ENCODE measurements around the gene SRRM4. TPM values are rescaled to one million over a fixed set of nuclear protein-coding genes. Genes with fewer than 3 reads are reported as not detected.

The SRRM4 gene
- total RNA-seq, 2 donors from 2014 or later, result 0.27 TPM; not detected in 1

DNA sequence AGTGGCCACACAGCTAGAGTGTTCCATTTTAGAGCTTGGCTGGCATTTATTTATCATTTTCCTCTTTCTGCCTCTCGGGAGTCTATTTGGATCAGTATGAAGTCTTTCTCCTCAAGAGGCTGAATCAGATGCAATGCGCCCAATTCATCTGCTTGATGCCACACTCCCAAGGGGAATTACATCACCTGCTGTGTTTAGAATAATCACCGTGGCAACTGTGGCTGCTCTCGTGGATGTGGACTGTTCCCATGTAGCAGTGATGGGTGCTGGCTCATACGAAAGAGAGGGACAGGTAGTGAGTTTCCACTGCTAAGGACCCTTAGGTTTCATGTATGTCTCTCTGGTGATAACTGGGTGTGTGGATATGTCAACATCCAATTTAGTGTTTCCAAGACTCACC is 70.7 kb downstream of the SRRM4 start:
- Histone ChIP-seq H3K36me3 (no peaks in the 10 kb centered on the region), H3K27me3 (no peaks in the 10 kb centered on the region), H3K9ac (ENCODE audit: low read depth in 2 of 2, low read length in 2 of 2) (no peak overlapping the region), H3K4me3 (no peak overlapping the region), H3K27ac (no peak overlapping the region), H3K9me3 (no peaks in the 10 kb centered on the region), H3K4me1 (no peaks in the 10 kb centered on the region)
- no peak for DNase-seq
- TF ChIP-seq, protein P1, sequence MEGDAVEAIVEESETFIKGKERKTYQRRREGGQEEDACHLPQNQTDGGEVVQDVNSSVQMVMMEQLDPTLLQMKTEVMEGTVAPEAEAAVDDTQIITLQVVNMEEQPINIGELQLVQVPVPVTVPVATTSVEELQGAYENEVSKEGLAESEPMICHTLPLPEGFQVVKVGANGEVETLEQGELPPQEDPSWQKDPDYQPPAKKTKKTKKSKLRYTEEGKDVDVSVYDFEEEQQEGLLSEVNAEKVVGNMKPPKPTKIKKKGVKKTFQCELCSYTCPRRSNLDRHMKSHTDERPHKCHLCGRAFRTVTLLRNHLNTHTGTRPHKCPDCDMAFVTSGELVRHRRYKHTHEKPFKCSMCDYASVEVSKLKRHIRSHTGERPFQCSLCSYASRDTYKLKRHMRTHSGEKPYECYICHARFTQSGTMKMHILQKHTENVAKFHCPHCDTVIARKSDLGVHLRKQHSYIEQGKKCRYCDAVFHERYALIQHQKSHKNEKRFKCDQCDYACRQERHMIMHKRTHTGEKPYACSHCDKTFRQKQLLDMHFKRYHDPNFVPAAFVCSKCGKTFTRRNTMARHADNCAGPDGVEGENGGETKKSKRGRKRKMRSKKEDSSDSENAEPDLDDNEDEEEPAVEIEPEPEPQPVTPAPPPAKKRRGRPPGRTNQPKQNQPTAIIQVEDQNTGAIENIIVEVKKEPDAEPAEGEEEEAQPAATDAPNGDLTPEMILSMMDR (IDR thresholded peaks at IDR 0.05), result no peak
- intact Hi-C loops (cut with DNase I), result no loop called here

DNA sequence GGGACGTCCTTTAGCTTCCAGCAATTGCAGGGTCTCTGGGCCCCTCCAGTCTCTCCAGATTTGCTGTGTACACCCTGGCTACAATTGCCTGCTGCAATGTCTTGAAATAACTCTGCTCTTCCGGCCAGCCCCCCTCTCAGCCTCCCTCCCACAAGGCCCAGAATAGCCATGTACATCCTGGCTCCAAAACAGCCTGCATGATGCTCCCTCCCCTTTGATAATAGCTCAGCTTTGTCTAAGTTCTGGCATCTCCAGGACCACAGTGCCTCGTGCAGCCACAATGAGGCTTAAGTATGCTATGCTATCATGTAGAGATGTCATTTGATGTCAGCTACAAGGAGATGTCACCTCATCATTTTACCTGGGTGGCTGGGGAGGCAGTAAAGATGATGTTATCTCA is 74.6 kb downstream of the SRRM4 start:
- H3K9me3 ChIP-seq, result no peaks in the 10 kb centered on the region
- intact Hi-C loops (cut with DNase I), result no loop called here
- H3K27ac ChIP-seq, result no peak overlapping the region
- H3K9ac ChIP-seq (ENCODE audit: low read depth in 2 of 2, low read length in 2 of 2), result no peak overlapping the region
- no peaks in the 10 kb centered on the region for H3K27me3 ChIP-seq
- no peak for DNase-seq
- no peak overlapping the region for H3K4me3 ChIP-seq
- TF ChIP-seq, protein P1 (IDR thresholded peaks at IDR 0.05), result no peak
- no peaks in the 10 kb centered on the region for H3K4me1 ChIP-seq
- no peaks in the 10 kb centered on the region for H3K36me3 ChIP-seq

DNA sequence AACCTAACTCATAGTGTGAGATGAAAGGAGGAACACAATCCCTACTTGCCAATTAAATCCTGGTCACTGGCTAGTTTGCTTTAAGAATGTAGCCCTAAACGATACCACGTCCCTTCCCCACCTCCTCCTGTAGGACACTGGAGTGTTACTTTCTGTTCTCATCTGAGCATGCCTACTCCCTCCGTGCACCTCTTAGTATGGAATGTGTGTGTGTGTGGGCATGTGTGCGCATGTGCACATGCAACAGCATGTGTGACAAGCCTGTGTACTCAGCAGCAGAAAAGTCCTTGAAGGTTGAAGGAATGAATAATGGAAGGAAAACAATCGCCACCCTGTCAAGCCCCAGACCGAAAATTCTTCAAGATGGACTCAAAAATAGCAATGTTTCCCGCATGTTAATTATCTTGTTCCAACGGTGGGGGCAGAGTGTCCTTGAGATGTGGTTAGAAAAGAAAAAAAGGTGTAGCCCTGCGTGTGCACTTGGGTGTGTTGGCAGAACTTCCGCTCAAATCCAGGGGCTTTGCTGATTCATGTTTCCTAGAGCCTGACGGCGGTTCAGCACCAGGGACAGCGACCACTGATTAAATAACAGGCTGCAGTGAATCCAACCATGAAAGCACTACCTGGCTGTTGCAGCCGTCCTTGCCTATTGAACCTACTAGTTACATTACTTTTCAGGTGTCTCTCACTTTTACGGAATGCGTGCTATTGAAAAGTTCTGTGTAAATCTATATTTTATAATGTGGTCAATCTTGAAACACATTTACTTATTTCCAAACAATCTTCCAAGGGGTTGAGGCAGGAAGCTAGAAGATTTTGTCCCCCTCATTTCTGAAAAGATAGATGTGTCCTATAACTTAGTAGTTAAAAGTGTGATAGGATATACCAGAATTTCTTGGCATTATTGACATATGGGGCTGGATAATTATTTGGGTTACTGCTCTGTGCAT is 79.8 kb downstream of the SRRM4 start:
- TF ChIP-seq, protein P1 (IDR thresholded peaks at IDR 0.05), result no peak
- H3K27me3 ChIP-seq, result no peaks in the 10 kb centered on the region
- H3K4me1 ChIP-seq, result no peaks in the 10 kb centered on the region
- H3K4me3 ChIP-seq, result no peak overlapping the region
- no peak overlapping the region for H3K9ac ChIP-seq (ENCODE audit: low read depth in 2 of 2, low read length in 2 of 2)
- H3K27ac ChIP-seq, result no peak overlapping the region
- H3K9me3 ChIP-seq, result no peaks in the 10 kb centered on the region
- DNase-seq, result peak; percentile 40
- H3K36me3 ChIP-seq, result no peaks in the 10 kb centered on the region
- intact Hi-C loops (cut with DNase I), result no loop called here

DNA sequence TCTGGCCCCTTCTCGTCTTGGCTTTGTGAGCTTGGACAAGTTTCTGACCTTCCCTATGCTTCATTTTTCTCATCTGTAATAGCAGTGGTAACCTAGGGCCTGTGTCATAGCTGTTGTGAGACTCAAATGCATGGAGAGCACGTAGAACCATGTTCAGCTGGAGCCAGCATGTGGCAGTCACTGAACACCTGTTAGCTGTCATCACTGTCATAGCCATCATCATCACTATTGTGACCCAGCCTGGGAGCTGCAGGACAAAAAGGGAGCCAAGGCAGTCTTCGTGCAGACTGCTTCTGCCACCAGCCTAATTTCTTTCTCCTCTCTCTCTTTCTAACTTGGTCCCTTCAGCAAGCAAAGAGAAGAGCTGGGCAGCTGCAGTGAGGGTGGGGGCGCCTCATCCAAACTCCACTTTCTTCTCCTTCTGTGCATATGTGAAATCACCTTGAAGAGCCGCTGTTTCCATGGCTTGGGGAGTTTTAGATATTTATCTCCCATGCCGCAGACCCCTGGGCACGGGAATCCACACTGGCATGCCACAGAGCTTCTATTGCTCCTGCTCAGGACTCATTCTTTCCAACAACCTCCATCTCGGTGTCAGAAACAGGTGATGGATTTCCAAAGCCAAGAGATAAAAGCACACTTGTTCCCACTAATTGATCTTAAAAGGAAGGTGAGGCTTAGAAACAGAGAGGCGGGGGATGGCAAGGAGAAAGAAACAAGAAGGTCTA is 87.0 kb downstream of the SRRM4 start:
- DNase-seq, result no peak

DNA sequence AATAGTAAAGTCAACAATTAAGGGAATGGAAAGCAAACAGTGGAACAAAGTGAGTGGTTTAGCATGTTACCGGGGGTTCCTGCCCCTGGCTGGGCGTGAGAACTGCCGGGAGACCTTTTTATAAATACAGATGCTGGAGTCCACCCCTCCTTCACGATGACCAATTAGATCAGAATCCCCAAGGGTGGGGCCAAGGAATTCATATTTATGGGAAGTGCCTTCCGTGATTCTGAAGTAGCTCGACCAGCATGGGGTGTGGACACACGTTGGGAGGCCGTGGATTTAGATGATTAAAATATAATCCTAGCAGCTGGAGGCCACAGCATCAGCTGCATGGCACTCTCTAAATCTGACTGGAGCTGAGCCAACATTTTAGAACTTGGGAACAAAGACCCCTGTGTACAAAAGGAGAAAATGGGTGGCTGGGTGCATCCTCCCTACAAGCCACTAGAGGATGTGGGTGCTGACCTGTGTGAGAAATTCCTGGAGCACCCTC is 87.9 kb downstream of the SRRM4 start:
- no peak overlapping the region for H3K4me3 ChIP-seq
- no peak overlapping the region for H3K27ac ChIP-seq
- H3K9me3 ChIP-seq, result no peaks in the 10 kb centered on the region
- H3K36me3 ChIP-seq, result no peaks in the 10 kb centered on the region
- no peak for DNase-seq
- TF ChIP-seq, protein P1 (IDR thresholded peaks at IDR 0.05), result no peak
- no peaks in the 10 kb centered on the region for H3K4me1 ChIP-seq
- intact Hi-C loops (cut with DNase I), result no loop called here
- no peaks in the 10 kb centered on the region for H3K27me3 ChIP-seq
- no peak overlapping the region for H3K9ac ChIP-seq (ENCODE audit: low read depth in 2 of 2, low read length in 2 of 2)

More for the DNA sequence above, 87.0 kb downstream of the SRRM4 start:
- Histone ChIP-seq H3K27ac (no peak overlapping the region), H3K4me3 (no peak overlapping the region), H3K4me1 (no peaks in the 10 kb centered on the region), H3K36me3 (no peaks in the 10 kb centered on the region), H3K27me3 (no peaks in the 10 kb centered on the region), H3K9ac (ENCODE audit: low read depth in 2 of 2, low read length in 2 of 2) (no peak overlapping the region), H3K9me3 (no peaks in the 10 kb centered on the region)
- TF ChIP-seq, protein P1 (IDR thresholded peaks at IDR 0.05), result no peak
- intact Hi-C loops (cut with DNase I), result no loop called here

All from colonic mucosa (tissue), 4 donors.